Liver (tissue), 3 donors: Measurements from ENCODE around the gene GXYLT2.

ENCODE experiments used
- CTCF ChIP-seq: fragments of 150-350 bp; IDR thresholded peaks from 2 replicates; pipeline ENCODE4 v1.5.1; 2017; ENCODE audit warnings: improper control_type of control experiment, low read depth, low read length; ENCODE audit not compliant: missing input control
- FOXA1 ChIP-seq: IDR thresholded peaks from 2 replicates; pipeline ENCODE4 v1.6.1; 2016; ENCODE audit warnings: antibody characterized with exemption
- GABPA ChIP-seq, 2 donors: IDR thresholded peaks in 1 of 2; conservative IDR thresholded peaks in 1 of 2; 2 replicates each; pipeline ENCODE4 v1.6.1; 2016; ENCODE audit warnings: antibody characterized with exemption in 2 of 2, mild to moderate bottlenecking in 1 of 2, moderate library complexity in 1 of 2
- HNF4G ChIP-seq: IDR thresholded peaks from 2 replicates; pipeline ENCODE4 v1.6.1; 2016; ENCODE audit warnings: antibody characterized with exemption
- MAX ChIP-seq: IDR thresholded peaks from 2 replicates; pipeline ENCODE4 v1.6.1; 2016; ENCODE audit warnings: antibody characterized with exemption
- REST ChIP-seq: IDR thresholded peaks from 2 replicates; pipeline ENCODE4 v1.6.1; 2016; ENCODE audit warnings: antibody characterized with exemption, mild to moderate bottlenecking
- RXRA ChIP-seq, 2 donors: IDR thresholded peaks; 2 replicates each; pipeline ENCODE4 v1.6.1; 2017 to 2018; ENCODE audit warnings: antibody characterized with exemption in 2 of 2, mild to moderate bottlenecking in 1 of 2
- TAF1 ChIP-seq: conservative IDR thresholded peaks from 2 replicates; pipeline ENCODE4 v1.6.1; 2016; ENCODE audit warnings: antibody characterized with exemption, mild to moderate bottlenecking
- YY1 ChIP-seq: IDR thresholded peaks from 2 replicates; pipeline ENCODE4 v1.6.1; 2016; ENCODE audit warnings: antibody characterized with exemption, mild to moderate bottlenecking
- donor health status: healthy.
- donor health status: healthy.

GRCh38 chr3:72941245-72941644 lies 53.4 kb downstream of the GXYLT2 start:
- TF ChIP-seq GABPA (IDR thresholded peaks at IDR 0.05 in 1 of 2, conservative IDR thresholded peaks at IDR 0.05 in 1 of 2) (no peak), CTCF (no peak), HNF4G (no peak), TAF1 (no peak), REST (no peak), RXRA (IDR thresholded peaks at IDR 0.05) (no peak), FOXA1 (no peak), YY1 (no peak), MAX (no peak)
